Psoas muscle (tissue), 8 donors: ENCODE data around the gene XPO4. TPM values are rescaled to one million over a fixed set of nuclear protein-coding genes. Genes with fewer than 3 reads are reported as not detected.
"Not testable (repeated sequence)": the region's sequence is repeated elsewhere in the genome, so short reads cannot be mapped to it uniquely, and the experiment has no call there.

Experiments
- ATAC-seq, 4 donors: fragments of 200-7000 bp; cut with Tn5 transposase; one replicate each; pipeline ENCODE4 v1.9.1; 2020; ENCODE audit warnings: moderate library complexity in 3 of 4, mild to moderate bottlenecking in 2 of 4
- DNase-seq, 2 donors: peaks; one replicate each; pipeline ENCODE4 v3.0.0-alpha.2; 2020
- H3K27ac ChIP-seq: fragments of 200-600 bp; one replicate; pipeline ENCODE4 v1.8.0; 2022
- H3K27me3 ChIP-seq, 3 donors: fragments of 200-600 bp in 1 of 3; one replicate each; pipeline versions ENCODE4 v1.6.1 to v1.8.0; 2013 to 2022; ENCODE audit warnings: low read length in 2 of 3, mild to moderate bottlenecking in 2 of 3, moderate library complexity in 1 of 3; ENCODE audit not compliant: insufficient read depth in 3 of 3
- H3K36me3 ChIP-seq, 2 donors: fragments of 200-600 bp in 1 of 2; one replicate each; pipeline versions ENCODE4 v1.6.1 to v1.8.0; 2013 to 2022; ENCODE audit warnings: low read depth in 1 of 2, mild to moderate bottlenecking in 1 of 2, moderate library complexity in 1 of 2; ENCODE audit not compliant: insufficient read depth in 1 of 2
- H3K4me1 ChIP-seq: fragments of 200-600 bp; one replicate; pipeline ENCODE4 v1.8.0; 2022
- H3K4me3 ChIP-seq: fragments of 200-600 bp; one replicate; pipeline ENCODE4 v1.8.0; 2022; ENCODE audit warnings: mild to moderate bottlenecking
- H3K9me3 ChIP-seq: fragments of 200-600 bp; one replicate; pipeline ENCODE4 v1.8.0; 2022
- CTCF ChIP-seq: fragments of 200-600 bp; IDR thresholded peaks from one replicate; pipeline ENCODE4 v1.8.0; 2022; ENCODE audit warnings: antibody characterized with exemption
- whole genome bisulfite sequencing, 3 donors: extraction: QIAGEN DNeasy Blood & Tissue Kit; methylation state at CpG; one replicate each; pipeline versions ENCODE4 v1.1.6 to v1.1.7; 2013; 5-methylcytosine and 5-hydroxymethylcytosine counted together
- intact Hi-C, 2 donors: fragments of 100-400 bp; cut with DNase I; formaldehyde crosslinking; loops; one replicate each; pipeline versions ENCODE4 v1.11.0 to v1.14.2; 2022
- polyA plus RNA-seq, 3 donors: library from polyadenylated mRNA; stranded (reverse); fragments of 200-250 nt; gene quantifications; one replicate each; pipeline ENCODE4 v1.2.3, GENCODE V29; 2013
- total RNA-seq, 4 donors: library from RNA; stranded (reverse); fragmentation: NEBNext Ultra II Directional in 2 of 4; extraction: Animal tissue kit (Norgen Biotek cat#: 25700) in 2 of 4; gene quantifications; one replicate each; pipeline versions ENCODE4 v1.2.1 to v1.2.4, GENCODE V29; 2021 to 2023
- donor health status: healthy with polysubstance abuse.
- donor health status: DM: no; HTN: no; CAD: no; lungs with moderate emphysema.
- donor health status: Bipolar disorder and iron deficiency.
- donor health status: healthy.
- donor health status: DM: yes; HTN: yes; CAD: no.
- donor health status: DM: no; HTN: no; CAD: no.
- donor health status: DM: no; HTN: no; CAD: no.
- donor health status: DM: yes; HTN: yes; CAD: no.

Gene XPO4
- total and polyA plus RNA-seq, 7 donors, result 3.9 to 67.2 (median 12.2) TPM

- H3K27me3 ChIP-seq, result no peaks in the 10 kb centered on the region
- no peak overlapping the region for H3K4me3 ChIP-seq
- no peaks in the 10 kb centered on the region for H3K36me3 ChIP-seq
- ATAC-seq (peak; percentile 55 to 83 (median 68)), DNase-seq (peak; percentile 65 to 79)
- H3K4me1 ChIP-seq, result no peaks in the 10 kb centered on the region
- H3K27ac ChIP-seq, result no peak overlapping the region
- 31 to 35% (median 32%) methylated on average over 3 of the region's 3 CpGs for WGBS, 3 donors
- peak; percentile 82 for TF ChIP-seq CTCF
- intact Hi-C loops, result loop anchor here (2.0 to 10.0 kb wide), 3 partner anchors 212 to 750 kb away; no protein-coding TSS in a partner anchor
- no peaks in the 10 kb centered on the region for H3K9me3 ChIP-seq
Measured at GRCh38 chr13:20924758-20925394, 22.3 kb upstream of the XPO4 start.

- DNase-seq, result no peak
Measured at GRCh38 chr13:20923272-20923671, 20.7 kb upstream of the XPO4 start.

DNA sequence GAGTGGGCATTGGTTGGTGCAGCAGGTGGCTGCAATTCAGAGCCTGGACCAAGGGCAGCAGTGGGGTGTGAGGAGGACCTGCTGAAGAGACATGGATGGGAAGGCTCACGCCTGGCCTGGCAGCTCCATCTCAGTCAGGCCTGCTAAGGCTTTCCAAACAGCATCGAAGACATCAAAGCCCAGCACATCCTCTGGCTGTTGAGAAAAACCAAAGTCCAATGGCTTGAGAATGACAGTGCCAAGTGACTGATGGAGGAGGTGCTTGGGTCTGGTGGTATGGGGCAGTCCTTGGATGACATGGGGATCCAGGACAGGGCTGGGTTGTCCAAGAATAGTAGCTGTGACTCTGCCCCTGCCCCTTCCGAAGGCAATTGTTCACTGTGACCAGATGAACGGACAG, 19.0 kb upstream of the XPO4 start:
- no peak for TF ChIP-seq CTCF
- no peaks in the 10 kb centered on the region for H3K36me3 ChIP-seq
- 87 to 88% (median 88%) methylated on average over 4 of the region's 4 CpGs for WGBS, 3 donors
- H3K27me3 ChIP-seq, result no peaks in the 10 kb centered on the region
- intact Hi-C loops, result loop anchor here in 1 of 2 donors (10.0 kb wide), 1 partner anchor 747 kb away; no protein-coding TSS in a partner anchor
- DNase-seq, result no peak
- H3K4me1 ChIP-seq, result no peaks in the 10 kb centered on the region
- no peak overlapping the region for H3K27ac ChIP-seq
- ATAC-seq, result no peak
- no peaks in the 10 kb centered on the region for H3K9me3 ChIP-seq
- no peak overlapping the region for H3K4me3 ChIP-seq

More at GRCh38 chr13:20923272-20923671, 20.7 kb upstream of the XPO4 start:
- no peak overlapping the region for H3K27ac ChIP-seq
- H3K36me3 ChIP-seq, result no peaks in the 10 kb centered on the region
- WGBS, 3 donors, result 28 to 59% (median 52%) methylated on average over 4 of the region's 4 CpGs
- no peak for TF ChIP-seq CTCF
- peak in 1 of 4 donors; percentile 40 for ATAC-seq
- intact Hi-C loops, result loop anchor here in 1 of 2 donors (2.0 to 10.0 kb wide), 2 partner anchors 426 to 748 kb away; no protein-coding TSS in a partner anchor
- H3K4me3 ChIP-seq, result no peak overlapping the region
- H3K4me1 ChIP-seq, result no peaks in the 10 kb centered on the region
- no peaks in the 10 kb centered on the region for H3K27me3 ChIP-seq
- no peaks in the 10 kb centered on the region for H3K9me3 ChIP-seq

GRCh38 chr13:20915676-20916075, 13.1 kb upstream of the XPO4 start:
- 92 to 93% (median 92%) methylated on average over 6 of the region's 6 CpGs for WGBS, 3 donors
- H3K27me3 ChIP-seq, result not testable (repeated sequence)

GRCh38 chr13:20911037-20911436, 8.5 kb upstream of the XPO4 start:
- WGBS, 3 donors, result 92 to 95% (median 93%) methylated on average over 6 of the region's 6 CpGs
- TF ChIP-seq CTCF, result no peak
- Histone ChIP-seq H3K27ac (no peak overlapping the region), H3K36me3 (no peaks in the 10 kb centered on the region), H3K27me3 (no peaks in the 10 kb centered on the region), H3K4me3 (no peak overlapping the region), H3K4me1 (no peaks in the 10 kb centered on the region), H3K9me3 (no peaks in the 10 kb centered on the region)
- ATAC-seq (no peak), DNase-seq (no peak)
- intact Hi-C loops, result no loop called here

More at GRCh38 chr13:20915676-20916075, 13.1 kb upstream of the XPO4 start:
- H3K9me3 ChIP-seq, intact Hi-C loops, H3K27ac ChIP-seq, DNase-seq, H3K4me1 ChIP-seq, ATAC-seq, H3K4me3 ChIP-seq, H3K36me3 ChIP-seq: not testable (repeated sequence)
